ENCODE results near the gene CDK5RAP2. TPM values are rescaled to one million over a fixed set of nuclear protein-coding genes. Genes with fewer than 3 reads are reported as not detected.

The CDK5RAP2 gene
- total RNA-seq, 1 experiment from 2014 or later: 56.4 TPM

GRCh38 chr9:120571443-120572257 is 8.3 kb downstream of the CDK5RAP2 start:
- TF ChIP-seq CTCF (conservative IDR thresholded peaks at IDR 0.05): no peak
- Histone ChIP-seq H4K91ac (ENCODE audit: insufficient read length, low read depth, low read length) (no peak overlapping the region), H2BK5ac (ENCODE audit: insufficient read length, low read length) (no peak overlapping the region), H2BK20ac (ENCODE audit: low read depth, low read length, poor library complexity, severe bottlenecking) (no peak overlapping the region), H2BK120ac (ENCODE audit: low read depth, low read length, poor library complexity, severe bottlenecking) (no peak overlapping the region), H3K4me1 (ENCODE audit: insufficient read depth, low read length) (no peaks in the 10 kb centered on the region), H3K79me1 (ENCODE audit: insufficient read depth, low read depth, low read length, poor library complexity, severe bottlenecking) (peaks cover 9% of the 10 kb centered on the region), H3K9ac (ENCODE audit: extremely low read depth, insufficient read length, low read length) (no peak overlapping the region), H3K4ac (ENCODE audit: low read depth, low read length) (no peak overlapping the region), H4K8ac (replicated peaks; ENCODE audit: insufficient read length, low read depth, low read length) (no peak overlapping the region), H4K5ac (ENCODE audit: insufficient read length, low read depth, low read length) (no peak overlapping the region), H3K79me2 (ENCODE audit: insufficient read depth, low read length) (peaks cover 15% of the 10 kb centered on the region; the same call in 1 of the 2 replicates), H3K9me3 (ENCODE audit: control insufficient read depth, low read depth, low read length) (no peaks in the 10 kb centered on the region), H3K23ac (ENCODE audit: insufficient read length, low read depth, low read length) (no peak overlapping the region), H3K27ac (ENCODE audit: insufficient read length, low read depth, low read length) (no peak overlapping the region), H2BK15ac (ENCODE audit: low read depth, low read length) (no peak overlapping the region), H4K20me1 (ENCODE audit: control insufficient read depth, insufficient read depth, insufficient read length) (no peaks in the 10 kb centered on the region), H3T11ph (ENCODE audit: low read length) (no peak overlapping the region), H3K4me2 (ENCODE audit: insufficient read depth, insufficient read length, low read length) (no peak overlapping the region), H3K56ac (ENCODE audit: insufficient read length, low read depth, low read length) (no peak overlapping the region), H3K14ac (ENCODE audit: insufficient read depth, low read length) (no peak overlapping the region), H3K23me2 (ENCODE audit: insufficient read length, low read depth, low read length, poor library complexity, severe bottlenecking) (no peaks in the 10 kb centered on the region), H2BK12ac (ENCODE audit: insufficient read length, low read depth, low read length) (no peak overlapping the region), H3K18ac (ENCODE audit: insufficient read length, low read depth, low read length) (no peak overlapping the region), H3K27me3 (ENCODE audit: insufficient read depth, low read length) (no peaks in the 10 kb centered on the region), H2AK5ac (ENCODE audit: insufficient read length, low read length) (no peak overlapping the region), H2AFZ (ENCODE audit: low read length) (no peak overlapping the region)
- no peaks in the 10 kb centered on the region for H3K27me3 Mint-ChIP-seq (ENCODE audit: low read depth)
- H3K27ac Mint-ChIP-seq: no peak overlapping the region
- WGBS (ENCODE audit: extremely low coverage, insufficient read length, low lambda C conversion rate): no CpG with 5 or more reads among the region's 11 CpGs
- no peaks in the 10 kb centered on the region for H3K4me1 Mint-ChIP-seq
- H3K4me3 Mint-ChIP-seq: no peak overlapping the region; a peak in 1 of 5 replicates
- no peak for DNase-seq
- peaks cover 25 to 56% (median 45%) of the 10 kb centered on the region in 3 experiments; a peak in 6 of 7 replicates for H3K36me3 Mint-ChIP-seq (ENCODE audit: insufficient read depth in 1 of 3, low read depth in 3 of 3)
- no peaks in the 10 kb centered on the region for H3K9me3 Mint-ChIP-seq

Data from H9 (cell line).